Measurements from ENCODE around the gene SGMS2. TPM values are rescaled to one million over a fixed set of nuclear protein-coding genes. Genes with fewer than 3 reads are reported as not detected.
A peak's percentile ranks its signal among the peaks of the same experiment; 100 is the strongest.

SGMS2 gene
- total and polyA plus RNA-seq, 9 of the 15 experiments (the other 6 are each of a cell fraction or from before 2014, with no cell fraction given): 0.07 to 0.25 (median 0.11) TPM; not detected in 5

GRCh38 chr4:107913283-107913899 is 88.7 kb downstream of the SGMS2 start (continued):
- TF ChIP-seq ATF1 (CRISPR knock-in tag; IDR thresholded peaks at IDR 0.05) (no peak), ATF1 (tag; IDR thresholded peaks at IDR 0.05) (no peak), NR3C1 (CRISPR knock-in tag; IDR thresholded peaks at IDR 0.05) (no peak), ZC3H11A (IDR thresholded peaks at IDR 0.05; ENCODE audit: low read depth, low read length) (no peak), CEBPB (tag; IDR thresholded peaks at IDR 0.05) (no peak), POLR2H (tag; IDR thresholded peaks at IDR 0.05; ENCODE audit: low read depth) (no peak), CGGBP1 (CRISPR knock-in tag; IDR thresholded peaks at IDR 0.05) (no peak), NFATC3 (IDR thresholded peaks at IDR 0.05) (0 out of 2 replicates have a peak, but pooled peaks have one; percentile 25), ZNF766 (CRISPR knock-in tag; conservative IDR thresholded peaks at IDR 0.05) (no peak; the same call in 1 of the 2 replicates), ETV1 (tag; conservative IDR thresholded peaks at IDR 0.05; ENCODE audit: low read depth) (0 out of 2 replicates have a peak, but pooled peaks have one; percentile 4), MAFF (IDR thresholded peaks at IDR 0.05; ENCODE audit: low read length) (peak; percentile 45; the same call in 1 of the 2 replicates), CREBBP (IDR thresholded peaks at IDR 0.05; ENCODE audit: low read depth, low read length) (no peak), RAD21 (CRISPR knock-in tag; conservative IDR thresholded peaks at IDR 0.05 in 1 of 2, IDR thresholded peaks at IDR 0.05 in 1 of 2) (peak; percentile 81 to 82), SMC3 (conservative IDR thresholded peaks at IDR 0.05; ENCODE audit: insufficient read depth, low read depth, low read length) (peak; percentile 40; the same call in 1 of the 2 replicates)
